ENCODE data around the gene SLC24A3.

The SLC24A3 gene

GRCh38 chr20:19397666-19398065, 185.2 kb downstream of the SLC24A3 start:
- Histone ChIP-seq H3K9me3 (ENCODE audit: insufficient read depth, low read length) (0 out of 2 replicates have a peak, but pooled peaks cover 7% of the 10 kb centered on the region), H3K27ac (ENCODE audit: low read length) (no peak overlapping the region), H2AFZ (ENCODE audit: low read depth, low read length) (peak overlapping the region; percentile 59), H3K27me3 (ENCODE audit: low read depth, low read length) (0 out of 2 replicates have a peak, but pooled peaks cover 6% of the 10 kb centered on the region), H3K4me2 (ENCODE audit: low read length) (peak overlapping the region; percentile 13; the same call in 1 of the 2 replicates), H3K4me3 (ENCODE audit: low read length) (no peak overlapping the region), H3K79me2 (ENCODE audit: low read length) (no peaks in the 10 kb centered on the region), H3K36me3 (replicated peaks; ENCODE audit: low read depth, low read length) (peaks cover 5% of the 10 kb centered on the region), H3K4me1 (ENCODE audit: low read length) (peaks cover 14% of the 10 kb centered on the region), H3K9ac (ENCODE audit: low read length) (no peak overlapping the region), H4K20me1 (ENCODE audit: insufficient read depth, low read length) (no peaks in the 10 kb centered on the region)
- no peak for TF ChIP-seq CTCF (IDR thresholded peaks at IDR 0.05; ENCODE audit: low read depth, low read length)
- no peak for TF ChIP-seq EZH2phosphoT487 (IDR thresholded peaks at IDR 0.05; ENCODE audit: low read depth)

- peaks cover 19% of the 10 kb centered on the region for H3K27me3 ChIP-seq (ENCODE audit: low read depth, low read length)
- H3K79me2 ChIP-seq (ENCODE audit: low read length): no peaks in the 10 kb centered on the region
- no peak overlapping the region for H2AFZ ChIP-seq (ENCODE audit: low read depth, low read length)
- no peak overlapping the region for H3K27ac ChIP-seq (ENCODE audit: low read length)
- 0 out of 2 replicates have a peak, but pooled peaks cover 7% of the 10 kb centered on the region for H3K9me3 ChIP-seq (ENCODE audit: insufficient read depth, low read length)
- H3K9ac ChIP-seq (ENCODE audit: low read length): no peak overlapping the region
- TF ChIP-seq EZH2phosphoT487 (IDR thresholded peaks at IDR 0.05; ENCODE audit: low read depth) (no peak), CTCF (IDR thresholded peaks at IDR 0.05; ENCODE audit: low read depth, low read length) (no peak)
- H3K4me2 ChIP-seq (ENCODE audit: low read length): no peak overlapping the region
- H3K4me3 ChIP-seq (ENCODE audit: low read length): no peak overlapping the region
- peaks cover 5% of the 10 kb centered on the region for H3K36me3 ChIP-seq (replicated peaks; ENCODE audit: low read depth, low read length)
- no peaks in the 10 kb centered on the region for H4K20me1 ChIP-seq (ENCODE audit: insufficient read depth, low read length)
- H3K4me1 ChIP-seq (ENCODE audit: low read length): peaks cover 7% of the 10 kb centered on the region
Measured at GRCh38 chr20:19401096-19401495, 188.7 kb downstream of the SLC24A3 start.

- H2AFZ ChIP-seq (ENCODE audit: low read depth, low read length): no peak overlapping the region
- H3K27ac ChIP-seq (ENCODE audit: low read length): no peak overlapping the region
- H3K4me3 ChIP-seq (ENCODE audit: low read length): no peak overlapping the region
- H3K79me2 ChIP-seq (ENCODE audit: low read length): no peaks in the 10 kb centered on the region
- no peaks in the 10 kb centered on the region for H3K36me3 ChIP-seq (replicated peaks; ENCODE audit: low read depth, low read length)
- H4K20me1 ChIP-seq (ENCODE audit: insufficient read depth, low read length): no peaks in the 10 kb centered on the region
- H3K9me3 ChIP-seq (ENCODE audit: insufficient read depth, low read length): 0 out of 2 replicates have a peak, but pooled peaks cover under 1% of the 10 kb centered on the region
- H3K4me1 ChIP-seq (ENCODE audit: low read length): no peaks in the 10 kb centered on the region
- no peak overlapping the region for H3K9ac ChIP-seq (ENCODE audit: low read length)
- TF ChIP-seq CTCF (IDR thresholded peaks at IDR 0.05; ENCODE audit: low read depth, low read length) (no peak), EZH2phosphoT487 (IDR thresholded peaks at IDR 0.05; ENCODE audit: low read depth) (no peak)
- peaks cover 38% of the 10 kb centered on the region for H3K27me3 ChIP-seq (ENCODE audit: low read depth, low read length)
- no peak overlapping the region for H3K4me2 ChIP-seq (ENCODE audit: low read length)
Measured at GRCh38 chr20:19403549-19403948, 191.1 kb downstream of the SLC24A3 start.

- Histone ChIP-seq H2AFZ (ENCODE audit: low read depth, low read length) (no peak overlapping the region), H4K20me1 (ENCODE audit: insufficient read depth, low read length) (no peaks in the 10 kb centered on the region), H3K4me3 (ENCODE audit: low read length) (no peak overlapping the region), H3K27me3 (ENCODE audit: low read depth, low read length) (peaks cover 45% of the 10 kb centered on the region), H3K4me1 (ENCODE audit: low read length) (no peaks in the 10 kb centered on the region), H3K27ac (ENCODE audit: low read length) (no peak overlapping the region), H3K4me2 (ENCODE audit: low read length) (no peak overlapping the region), H3K9ac (ENCODE audit: low read length) (no peak overlapping the region), H3K36me3 (replicated peaks; ENCODE audit: low read depth, low read length) (no peaks in the 10 kb centered on the region), H3K9me3 (ENCODE audit: insufficient read depth, low read length) (no peaks in the 10 kb centered on the region), H3K79me2 (ENCODE audit: low read length) (no peaks in the 10 kb centered on the region)
- TF ChIP-seq EZH2phosphoT487 (IDR thresholded peaks at IDR 0.05; ENCODE audit: low read depth) (no peak), CTCF (IDR thresholded peaks at IDR 0.05; ENCODE audit: low read depth, low read length) (no peak)
Measured at GRCh38 chr20:19404826-19405225, 192.4 kb downstream of the SLC24A3 start.
